HFF-Myc (cell line): ENCODE measurements around the gene MRPS26.

ENCODE experiments used
- DNase-seq: peaks from one replicate; pipeline ENCODE4 v3.0.0-alpha.2; 2011; ENCODE audit warnings: low read depth; ENCODE audit errors: extremely low read depth
- H3K4me3 ChIP-seq: replicated peaks from 2 replicates; pipeline ENCODE4 v1.5.1; 2011; ENCODE audit warnings: low read depth, mild to moderate bottlenecking, control low read depth, low read length
- CTCF ChIP-seq: IDR thresholded peaks from 2 replicates; pipeline ENCODE4 v1.5.1; 2012; ENCODE audit warnings: mild to moderate bottlenecking, low read depth, low read length, control low read depth; ENCODE audit errors: missing control alignments

The MRPS26 gene

GRCh38 chr20:3084283-3084985 lies 38.6 kb downstream of the MRPS26 start, which contains the start of gene AVP:
Gene AVP, minus strand, starts transcription at chr20:3084724. Its CDS starts 50 bp downstream, at chr20:3084674.
- no peak within 1 kb of the TSS for H3K4me3 ChIP-seq
- no peak for TF ChIP-seq CTCF
- DNase-seq: no peak

- TF ChIP-seq CTCF: no peak
- no peak for DNase-seq
- H3K4me3 ChIP-seq: no peak overlapping the region
Observed at GRCh38 chr20:3084986-3085360, 39.1 kb downstream of the MRPS26 start.

GRCh38 chr20:3085571-3086072 lies 39.8 kb downstream of the MRPS26 start:
- no peak for TF ChIP-seq CTCF
- no peak overlapping the region for H3K4me3 ChIP-seq

GRCh38 chr20:3088031-3088430 lies 42.2 kb downstream of the MRPS26 start:
- TF ChIP-seq CTCF: no peak

More at GRCh38 chr20:3085571-3086072, 39.8 kb downstream of the MRPS26 start:
- no peak for DNase-seq

GRCh38 chr20:3090565-3090964 lies 44.7 kb downstream of the MRPS26 start:
- DNase-seq: no peak
- TF ChIP-seq CTCF: no peak
- H3K4me3 ChIP-seq: no peak overlapping the region

More at GRCh38 chr20:3088031-3088430, 42.2 kb downstream of the MRPS26 start:
- H3K4me3 ChIP-seq: no peak overlapping the region
- DNase-seq: no peak

GRCh38 chr20:3092611-3093379 lies 46.9 kb downstream of the MRPS26 start:
- DNase-seq: no peak
- 0 out of 2 replicates have a peak overlapping the region, but pooled peaks have one; percentile 7 for H3K4me3 ChIP-seq
- no peak for TF ChIP-seq CTCF
